KOPT-K1 (cell line): ENCODE data around the gene OR52D1.

ENCODE experiments used
- H3K27ac ChIP-seq: fragments of 200-600 bp; sonication (generic); 2 replicates; pipeline ENCODE4 v1.5.1; 2016; ENCODE audit warnings: antibody characterized with exemption, mild to moderate bottlenecking, low read depth, low read length; ENCODE audit not compliant: poor library complexity, severe bottlenecking
- H3K36me3 ChIP-seq: fragments of 200-600 bp; sonication (generic); 2 replicates; pipeline ENCODE4 v1.5.1; 2017; ENCODE audit warnings: antibody characterized with exemption, mild to moderate bottlenecking, low read length, moderate library complexity; ENCODE audit not compliant: insufficient read depth
- H3K9me3 ChIP-seq: fragments of 200-600 bp; sonication (generic); 2 replicates; pipeline ENCODE4 v1.5.1; 2017; ENCODE audit warnings: antibody characterized with exemption, low read length, mild to moderate bottlenecking; ENCODE audit not compliant: insufficient read depth, poor library complexity, severe bottlenecking

Gene OR52D1

DNA sequence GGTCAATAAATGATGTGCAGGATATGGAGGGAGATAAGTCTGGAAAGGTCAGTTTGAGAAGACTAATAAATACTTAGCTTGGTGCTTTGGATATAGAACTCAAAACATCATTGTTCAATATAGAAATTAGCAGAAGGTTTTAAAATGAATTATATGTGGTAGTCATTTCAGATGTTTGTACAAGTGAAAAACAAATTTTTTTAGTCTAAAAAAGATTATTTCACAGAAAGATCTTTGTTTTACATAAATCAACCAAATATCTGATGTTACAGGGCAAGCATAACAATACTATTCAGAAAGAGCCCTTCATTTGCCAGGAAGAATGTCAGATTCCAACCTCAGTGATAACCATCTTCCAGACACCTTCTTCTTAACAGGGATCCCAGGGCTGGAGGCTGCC, at the start of gene OR52D1:
OR52D1 (plus strand) TSS at position 301 of the 400 bp plus-strand sequence; CDS start at position 323, 22 bp downstream.
- Histone ChIP-seq H3K36me3 (no peaks in the 10 kb centered on the region), H3K27ac (no peak within 1 kb of the TSS)

DNA sequence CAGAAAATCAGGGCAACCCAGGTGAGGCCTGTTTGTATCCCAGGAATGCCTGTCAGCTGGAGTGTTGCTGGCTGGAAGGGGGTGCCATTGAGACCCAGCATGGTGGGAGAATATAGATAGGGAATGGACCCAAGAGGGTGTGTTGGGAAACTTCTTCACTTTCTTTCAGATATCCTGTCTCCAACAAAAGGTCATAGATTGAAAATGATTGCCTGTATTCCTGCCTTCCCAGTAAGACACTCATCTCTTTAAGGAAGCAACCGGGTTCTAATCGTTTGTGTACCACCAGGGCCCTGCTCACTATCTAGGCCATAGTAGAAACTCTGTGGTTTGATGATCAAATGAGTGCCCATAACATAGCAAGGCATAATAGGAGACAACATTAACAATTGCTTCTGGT, 47.1 kb upstream of the OR52D1 start, which contains the start of gene OR51I1:
OR51I1 (minus strand) TSS at position 101 of the 400 bp plus-strand sequence; CDS start at position 101, 0 bp downstream.
- no peaks in the 10 kb centered on the region for H3K36me3 ChIP-seq
- H3K9me3 ChIP-seq = no peaks in the 10 kb centered on the region
- H3K27ac ChIP-seq = no peak within 1 kb of the TSS

More for the DNA sequence above, at the start of gene OR52D1:
- no peaks in the 10 kb centered on the region for H3K9me3 ChIP-seq

- no peak overlapping the region for H3K27ac ChIP-seq
- no peaks in the 10 kb centered on the region for H3K36me3 ChIP-seq
- H3K9me3 ChIP-seq = no peaks in the 10 kb centered on the region
These were observed 44.6 kb upstream of the OR52D1 start for GRCh38 chr11:5443835-5444393.

- Histone ChIP-seq H3K27ac (no peak within 1 kb of the TSS), H3K36me3 (no peaks in the 10 kb centered on the region), H3K9me3 (no peaks in the 10 kb centered on the region)
These were observed 39.5 kb upstream of the OR52D1 start, which contains the start of gene OR51I2 for GRCh38 chr11:5449023-5449422. Gene OR51I2 (plus strand): TSS chr11:5449323. CDS start chr11:5453489, 4,166 bp downstream.

GRCh38 chr11:5449432-5449831, 39.1 kb upstream of the OR52D1 start:
- no peaks in the 10 kb centered on the region for H3K9me3 ChIP-seq
- no peak overlapping the region for H3K27ac ChIP-seq
- no peaks in the 10 kb centered on the region for H3K36me3 ChIP-seq

GRCh38 chr11:5460983-5461621, 27.4 kb upstream of the OR52D1 start:
- Histone ChIP-seq H3K36me3 (no peaks in the 10 kb centered on the region), H3K9me3 (no peaks in the 10 kb centered on the region), H3K27ac (no peak overlapping the region)

DNA sequence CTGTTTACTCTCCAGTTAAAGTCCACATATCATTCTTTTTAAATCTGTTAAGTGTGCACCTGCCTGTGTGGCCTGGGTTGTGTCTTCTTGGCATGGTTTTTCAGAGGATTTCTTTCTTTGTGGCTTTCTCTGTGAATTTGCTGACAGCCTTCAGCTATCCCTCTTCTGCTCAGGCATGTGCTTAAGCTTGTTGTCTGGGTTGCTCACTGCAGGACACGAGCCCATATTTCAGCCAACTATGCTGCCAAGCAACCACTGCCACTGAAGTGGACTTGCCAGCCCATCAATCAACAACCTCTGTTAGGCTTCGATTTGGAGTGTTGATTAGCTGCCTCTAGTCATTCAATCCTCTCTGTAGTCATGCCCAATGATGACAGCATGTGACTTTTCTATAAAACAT, 21.0 kb upstream of the OR52D1 start:
- no peaks in the 10 kb centered on the region for H3K36me3 ChIP-seq
- H3K9me3 ChIP-seq = no peaks in the 10 kb centered on the region

DNA sequence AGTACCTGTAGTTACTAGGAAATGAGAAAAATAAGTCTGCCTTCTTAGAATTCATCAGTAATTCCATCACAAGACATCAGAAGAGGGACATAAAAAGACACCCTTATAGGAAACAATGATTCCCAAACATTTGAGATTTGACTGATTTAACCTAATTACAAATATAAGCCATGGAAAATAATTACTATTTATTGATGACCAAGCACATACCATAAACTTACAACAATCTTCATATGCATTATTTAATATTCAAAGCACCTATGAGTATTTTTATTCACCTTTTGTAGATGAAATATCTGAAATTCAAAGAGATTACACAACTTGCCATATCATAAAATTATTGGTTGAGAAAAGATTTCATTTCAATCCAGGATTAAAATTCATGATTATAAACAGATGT, 14.6 kb upstream of the OR52D1 start:
- no peaks in the 10 kb centered on the region for H3K9me3 ChIP-seq
- no peaks in the 10 kb centered on the region for H3K36me3 ChIP-seq
- no peak overlapping the region for H3K27ac ChIP-seq

More for the DNA sequence above, 21.0 kb upstream of the OR52D1 start:
- no peak overlapping the region for H3K27ac ChIP-seq

- Histone ChIP-seq H3K36me3 (no peaks in the 10 kb centered on the region), H3K27ac (no peak overlapping the region), H3K9me3 (no peaks in the 10 kb centered on the region)
These were observed 12.2 kb upstream of the OR52D1 start for GRCh38 chr11:5476186-5476819.

DNA sequence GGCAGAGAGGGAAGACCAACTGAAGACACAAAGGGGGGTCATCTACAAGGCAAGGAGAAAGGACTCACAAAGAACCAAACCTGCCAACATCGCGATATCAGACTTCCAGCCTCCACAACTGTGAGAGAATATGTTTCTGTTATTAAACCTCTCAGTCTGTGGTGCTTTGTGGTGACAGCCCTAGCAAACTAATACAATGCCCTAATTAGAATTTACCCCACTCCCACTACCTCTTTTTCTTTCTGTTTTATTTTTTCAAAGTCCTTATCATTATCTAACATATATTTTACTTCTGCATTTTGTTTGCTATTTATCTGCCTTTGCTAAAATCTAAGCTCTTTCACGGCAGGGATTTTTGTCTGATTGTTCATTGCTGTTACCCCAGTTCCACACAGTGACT, 2.5 kb upstream of the OR52D1 start:
- H3K27ac ChIP-seq = no peak overlapping the region
- no peaks in the 10 kb centered on the region for H3K36me3 ChIP-seq

GRCh38 chr11:5486421-5486820, 2.1 kb upstream of the OR52D1 start:
- H3K9me3 ChIP-seq = no peaks in the 10 kb centered on the region
- no peaks in the 10 kb centered on the region for H3K36me3 ChIP-seq
- H3K27ac ChIP-seq = no peak overlapping the region

More for the DNA sequence above, 2.5 kb upstream of the OR52D1 start:
- H3K9me3 ChIP-seq = no peaks in the 10 kb centered on the region

GRCh38 chr11:5488798-5489399, 414 bp downstream of the OR52D1 start:
- no peaks in the 10 kb centered on the region for H3K9me3 ChIP-seq
- H3K27ac ChIP-seq = no peak overlapping the region
- no peaks in the 10 kb centered on the region for H3K36me3 ChIP-seq

- no peak overlapping the region for H3K27ac ChIP-seq
- no peaks in the 10 kb centered on the region for H3K36me3 ChIP-seq
These were observed 1.3 kb downstream of the OR52D1 start for GRCh38 chr11:5489576-5490357.

GRCh38 chr11:5499671-5500070, 11.2 kb downstream of the OR52D1 start:
- Histone ChIP-seq H3K27ac (no peak overlapping the region), H3K9me3 (no peaks in the 10 kb centered on the region), H3K36me3 (no peaks in the 10 kb centered on the region)

More at GRCh38 chr11:5489576-5490357, 1.3 kb downstream of the OR52D1 start:
- no peaks in the 10 kb centered on the region for H3K9me3 ChIP-seq
